ENCODE measurements around the gene TTLL7. TPM values are rescaled to one million over a fixed set of nuclear protein-coding genes. Genes with fewer than 3 reads are reported as not detected.

The TTLL7 gene
- polyA plus RNA-seq, 1 donor (not counting 4 experiments of a cell fraction or from before 2014, with no cell fraction given), result 8.1 TPM

DNA sequence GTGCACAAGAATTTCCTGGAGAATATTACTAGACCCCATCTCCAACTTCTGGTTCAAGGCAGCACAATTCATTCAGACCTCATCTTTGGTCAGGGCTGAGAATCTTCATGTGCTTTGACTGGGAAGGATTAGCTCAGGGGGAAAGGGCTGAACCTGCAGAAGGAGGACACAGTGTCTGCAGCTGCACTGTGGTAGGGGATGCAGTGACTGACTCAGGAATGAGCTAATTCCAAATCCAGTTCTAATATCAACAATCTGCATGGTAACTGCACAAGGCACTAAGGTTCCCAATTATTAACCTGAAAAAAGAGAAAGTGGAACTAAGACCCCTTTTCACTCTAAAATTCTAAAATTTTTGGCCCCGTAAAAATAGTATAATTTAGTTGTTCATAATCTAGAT is 31.6 kb downstream of the TTLL7 start:
- no peak overlapping the region for H2AFZ ChIP-seq (ENCODE audit: control insufficient read depth, low read length)
- no peak overlapping the region for H3K27ac ChIP-seq (ENCODE audit: control insufficient read depth, insufficient read depth, low read length)
- H3K79me2 ChIP-seq (ENCODE audit: control insufficient read depth, insufficient read depth, low read length), result no peaks in the 10 kb centered on the region
- H3K9me1 ChIP-seq (ENCODE audit: control insufficient read depth, extremely low read depth, insufficient read depth, low read length), result no peaks in the 10 kb centered on the region
- H3K4me2 ChIP-seq (ENCODE audit: control insufficient read depth, extremely low read depth, insufficient read depth, low read depth, low read length), result no peak overlapping the region
- no peaks in the 10 kb centered on the region for H3K9me3 ChIP-seq (ENCODE audit: control insufficient read depth, low read depth, low read length)
- H3K27me3 ChIP-seq (ENCODE audit: control insufficient read depth, extremely low read depth, insufficient read depth, low read length), result no peaks in the 10 kb centered on the region
- DNase-seq (ENCODE audit: low read depth, low spot score) (no peak), FAIRE-seq (no peak)
- dilution Hi-C loops (cut with MboI; ENCODE audit: extremely low pct_ligation_motif_present, low sequenced_read_pairs), result no loop called here
- no peaks in the 10 kb centered on the region for H4K20me1 ChIP-seq (ENCODE audit: control insufficient read depth, extremely low read depth, insufficient read depth, low read length)
- no peak overlapping the region for H3K9ac ChIP-seq (ENCODE audit: control insufficient read depth, extremely low read depth, insufficient read depth, low read length)
- H3K36me3 ChIP-seq (ENCODE audit: control insufficient read depth in 2 of 2, extremely low read depth in 1 of 2, insufficient read depth in 2 of 2, low read length in 2 of 2), result no peaks in the 10 kb centered on the region
- no peak overlapping the region for H3K4me3 ChIP-seq (ENCODE audit: control insufficient read depth in 2 of 3, extremely low read depth in 1 of 3, insufficient read depth in 2 of 3, low read depth in 1 of 3, low read length in 3 of 3)
- TF ChIP-seq, protein P1, sequence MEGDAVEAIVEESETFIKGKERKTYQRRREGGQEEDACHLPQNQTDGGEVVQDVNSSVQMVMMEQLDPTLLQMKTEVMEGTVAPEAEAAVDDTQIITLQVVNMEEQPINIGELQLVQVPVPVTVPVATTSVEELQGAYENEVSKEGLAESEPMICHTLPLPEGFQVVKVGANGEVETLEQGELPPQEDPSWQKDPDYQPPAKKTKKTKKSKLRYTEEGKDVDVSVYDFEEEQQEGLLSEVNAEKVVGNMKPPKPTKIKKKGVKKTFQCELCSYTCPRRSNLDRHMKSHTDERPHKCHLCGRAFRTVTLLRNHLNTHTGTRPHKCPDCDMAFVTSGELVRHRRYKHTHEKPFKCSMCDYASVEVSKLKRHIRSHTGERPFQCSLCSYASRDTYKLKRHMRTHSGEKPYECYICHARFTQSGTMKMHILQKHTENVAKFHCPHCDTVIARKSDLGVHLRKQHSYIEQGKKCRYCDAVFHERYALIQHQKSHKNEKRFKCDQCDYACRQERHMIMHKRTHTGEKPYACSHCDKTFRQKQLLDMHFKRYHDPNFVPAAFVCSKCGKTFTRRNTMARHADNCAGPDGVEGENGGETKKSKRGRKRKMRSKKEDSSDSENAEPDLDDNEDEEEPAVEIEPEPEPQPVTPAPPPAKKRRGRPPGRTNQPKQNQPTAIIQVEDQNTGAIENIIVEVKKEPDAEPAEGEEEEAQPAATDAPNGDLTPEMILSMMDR (optimal IDR thresholded peaks at IDR 0.05 in 1 of 3, IDR thresholded peaks at IDR 0.05 in 1 of 3, conservative IDR thresholded peaks at IDR 0.05 in 1 of 3; ENCODE audit: extremely low read depth in 1 of 3, insufficient read depth in 2 of 3, low read length in 3 of 3), result no peak
- TF ChIP-seq EZH2 (IDR thresholded peaks at IDR 0.05; ENCODE audit: low read length), result no peak
- no peaks in the 10 kb centered on the region for H3K4me1 ChIP-seq (ENCODE audit: control insufficient read depth, extremely low read depth, insufficient read depth, low read length)

DNA sequence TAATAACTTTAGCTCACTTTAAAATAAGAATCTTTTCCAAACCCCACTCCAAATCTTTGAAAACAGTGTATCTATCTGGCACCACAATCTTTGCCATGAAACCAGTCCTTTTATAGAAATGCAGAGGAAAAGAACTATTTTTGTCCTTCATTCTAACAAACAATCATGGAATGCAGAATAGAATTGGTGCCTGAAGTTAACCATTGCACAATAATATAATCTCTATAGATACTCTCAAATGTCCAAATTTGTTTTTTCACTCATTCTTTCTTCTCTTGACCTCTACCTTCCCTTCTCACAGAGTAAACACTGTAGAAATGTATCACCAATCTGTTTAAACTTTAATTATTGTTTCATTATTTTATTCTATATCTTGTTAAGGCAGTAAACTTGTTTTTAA is 34.8 kb downstream of the TTLL7 start:
- Histone ChIP-seq H3K9me3 (ENCODE audit: control insufficient read depth, low read depth, low read length) (no peaks in the 10 kb centered on the region), H4K20me1 (ENCODE audit: control insufficient read depth, extremely low read depth, insufficient read depth, low read length) (no peaks in the 10 kb centered on the region), H3K4me2 (ENCODE audit: control insufficient read depth, extremely low read depth, insufficient read depth, low read depth, low read length) (no peak overlapping the region), H3K4me1 (ENCODE audit: control insufficient read depth, extremely low read depth, insufficient read depth, low read length) (no peaks in the 10 kb centered on the region), H3K4me3 (ENCODE audit: control insufficient read depth in 2 of 3, extremely low read depth in 1 of 3, insufficient read depth in 2 of 3, low read depth in 1 of 3, low read length in 3 of 3) (no peak overlapping the region), H3K27me3 (ENCODE audit: control insufficient read depth, extremely low read depth, insufficient read depth, low read length) (no peaks in the 10 kb centered on the region), H3K27ac (ENCODE audit: control insufficient read depth, insufficient read depth, low read length) (no peak overlapping the region), H3K9me1 (ENCODE audit: control insufficient read depth, extremely low read depth, insufficient read depth, low read length) (no peaks in the 10 kb centered on the region), H2AFZ (ENCODE audit: control insufficient read depth, low read length) (no peak overlapping the region), H3K36me3 (ENCODE audit: control insufficient read depth in 2 of 2, extremely low read depth in 1 of 2, insufficient read depth in 2 of 2, low read length in 2 of 2) (no peaks in the 10 kb centered on the region), H3K79me2 (ENCODE audit: control insufficient read depth, insufficient read depth, low read length) (no peaks in the 10 kb centered on the region), H3K9ac (ENCODE audit: control insufficient read depth, extremely low read depth, insufficient read depth, low read length) (no peak overlapping the region)
- TF ChIP-seq, protein P1 (optimal IDR thresholded peaks at IDR 0.05 in 1 of 3, IDR thresholded peaks at IDR 0.05 in 1 of 3, conservative IDR thresholded peaks at IDR 0.05 in 1 of 3; ENCODE audit: extremely low read depth in 1 of 3, insufficient read depth in 2 of 3, low read length in 3 of 3), result no peak
- no peak for TF ChIP-seq EZH2 (IDR thresholded peaks at IDR 0.05; ENCODE audit: low read length)
- no peak for FAIRE-seq
- no peak for DNase-seq (ENCODE audit: low read depth, low spot score)
- dilution Hi-C loops (cut with MboI; ENCODE audit: extremely low pct_ligation_motif_present, low sequenced_read_pairs), result no loop called here
